B cell (primary cell): ENCODE results near the gene YY1.

ENCODE experiments used
- EZH2 ChIP-seq: IDR thresholded peaks from 2 replicates; pipeline ENCODE4 v1.6.1; 2012; ENCODE audit warnings: borderline replicate concordance, low read depth, mild to moderate bottlenecking, moderate library complexity, low read length; ENCODE audit not compliant: insufficient read depth, poor library complexity, severe bottlenecking
- TF ChIP-seq, protein P1 (sequence below): fragments of 200-600 bp; IDR thresholded peaks from one replicate; pipeline ENCODE4 v1.8.0; 2022; ENCODE audit warnings: antibody characterized with exemption, mild to moderate bottlenecking

DNA sequence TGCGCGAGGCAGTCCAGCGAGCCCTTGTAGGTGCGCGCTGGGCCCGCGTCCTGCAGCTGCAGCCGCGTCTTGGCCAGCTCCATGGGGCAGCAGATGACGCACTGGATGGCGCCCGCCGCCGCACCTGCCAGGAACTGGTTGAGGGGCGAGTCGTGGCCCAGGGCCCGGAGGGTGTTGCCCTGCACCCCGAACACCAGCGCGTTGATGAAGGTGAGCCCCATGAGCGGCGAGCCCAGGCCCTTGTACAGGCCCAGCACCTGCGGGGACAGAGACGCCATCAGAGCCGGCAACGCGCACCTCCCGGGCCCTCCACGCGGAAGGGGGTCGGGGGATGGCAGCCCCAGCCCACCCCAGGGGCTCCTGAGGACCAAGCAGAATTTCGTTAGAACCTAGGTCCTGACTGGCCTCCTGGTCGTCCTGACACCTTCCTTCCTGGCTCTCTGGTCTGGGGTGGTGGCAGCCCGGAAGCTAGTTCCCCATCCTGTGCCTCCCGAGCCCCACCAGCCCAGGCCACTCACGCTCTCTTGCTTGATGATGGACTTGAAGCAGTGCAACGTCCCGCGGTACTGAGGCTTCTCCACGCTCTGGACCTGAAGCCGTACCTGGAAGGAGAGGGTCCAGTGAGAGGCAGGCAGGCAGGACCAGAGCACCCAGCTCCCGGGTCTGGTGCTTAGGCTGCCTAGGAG is 54.0 kb downstream of the YY1 start:
- TF ChIP-seq, protein P1, sequence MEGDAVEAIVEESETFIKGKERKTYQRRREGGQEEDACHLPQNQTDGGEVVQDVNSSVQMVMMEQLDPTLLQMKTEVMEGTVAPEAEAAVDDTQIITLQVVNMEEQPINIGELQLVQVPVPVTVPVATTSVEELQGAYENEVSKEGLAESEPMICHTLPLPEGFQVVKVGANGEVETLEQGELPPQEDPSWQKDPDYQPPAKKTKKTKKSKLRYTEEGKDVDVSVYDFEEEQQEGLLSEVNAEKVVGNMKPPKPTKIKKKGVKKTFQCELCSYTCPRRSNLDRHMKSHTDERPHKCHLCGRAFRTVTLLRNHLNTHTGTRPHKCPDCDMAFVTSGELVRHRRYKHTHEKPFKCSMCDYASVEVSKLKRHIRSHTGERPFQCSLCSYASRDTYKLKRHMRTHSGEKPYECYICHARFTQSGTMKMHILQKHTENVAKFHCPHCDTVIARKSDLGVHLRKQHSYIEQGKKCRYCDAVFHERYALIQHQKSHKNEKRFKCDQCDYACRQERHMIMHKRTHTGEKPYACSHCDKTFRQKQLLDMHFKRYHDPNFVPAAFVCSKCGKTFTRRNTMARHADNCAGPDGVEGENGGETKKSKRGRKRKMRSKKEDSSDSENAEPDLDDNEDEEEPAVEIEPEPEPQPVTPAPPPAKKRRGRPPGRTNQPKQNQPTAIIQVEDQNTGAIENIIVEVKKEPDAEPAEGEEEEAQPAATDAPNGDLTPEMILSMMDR: no peak
- TF ChIP-seq EZH2: no peak
